OCI-LY7 (cell line): ENCODE results near the gene CAND2.

Source experiments
- CTCF ChIP-seq: fragments of 200-600 bp; sonication (generic); conservative IDR thresholded peaks from 2 replicates; pipeline ENCODE4 v1.5.1; 2014; ENCODE audit warnings: mild to moderate bottlenecking, antibody characterized with exemption, low read length, moderate library complexity, mixed read lengths
- EZH2phosphoT487 ChIP-seq: fragments of 200-600 bp; sonication (generic); IDR thresholded peaks from 2 replicates; pipeline ENCODE4 v1.6.1; 2018; ENCODE audit warnings: low read depth, borderline replicate concordance, mild to moderate bottlenecking, mixed run types, antibody characterized with exemption, low read length, moderate library complexity, mixed read lengths

DNA sequence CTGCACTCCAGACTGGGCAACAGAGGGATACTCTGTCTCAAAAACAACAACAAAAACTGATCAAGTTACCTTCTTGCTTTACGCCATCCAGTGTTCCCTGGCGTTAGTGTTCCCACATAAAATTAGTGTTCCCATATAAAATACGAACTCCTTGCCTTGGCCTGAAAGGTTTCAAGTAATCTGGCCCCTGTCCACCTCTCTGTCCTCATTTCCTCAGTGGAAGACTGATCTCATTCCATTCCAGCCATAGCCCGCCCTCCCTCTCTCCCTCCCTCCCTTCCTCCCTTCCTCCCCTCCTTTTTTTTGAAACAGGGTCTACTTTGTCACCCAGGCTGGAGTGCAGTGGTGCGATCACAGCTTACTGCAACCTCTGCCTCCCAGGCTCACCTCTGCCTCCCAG, 2.8 kb upstream of the CAND2 start:
- TF ChIP-seq CTCF (no peak), EZH2phosphoT487 (no peak)
